Hippocampal formation (tissue), 2 donors: ENCODE results near the gene CD96.
"Not testable (repeated sequence)": the region's sequence is repeated elsewhere in the genome, so short reads cannot be mapped to it uniquely, and the experiment has no call there.

Experiments used
- DNase-seq, 2 donors: peaks; one replicate each; lab custom pipeline; 2025; lab: John Stamatoyannopoulos, UW

Gene CD96, protein sequence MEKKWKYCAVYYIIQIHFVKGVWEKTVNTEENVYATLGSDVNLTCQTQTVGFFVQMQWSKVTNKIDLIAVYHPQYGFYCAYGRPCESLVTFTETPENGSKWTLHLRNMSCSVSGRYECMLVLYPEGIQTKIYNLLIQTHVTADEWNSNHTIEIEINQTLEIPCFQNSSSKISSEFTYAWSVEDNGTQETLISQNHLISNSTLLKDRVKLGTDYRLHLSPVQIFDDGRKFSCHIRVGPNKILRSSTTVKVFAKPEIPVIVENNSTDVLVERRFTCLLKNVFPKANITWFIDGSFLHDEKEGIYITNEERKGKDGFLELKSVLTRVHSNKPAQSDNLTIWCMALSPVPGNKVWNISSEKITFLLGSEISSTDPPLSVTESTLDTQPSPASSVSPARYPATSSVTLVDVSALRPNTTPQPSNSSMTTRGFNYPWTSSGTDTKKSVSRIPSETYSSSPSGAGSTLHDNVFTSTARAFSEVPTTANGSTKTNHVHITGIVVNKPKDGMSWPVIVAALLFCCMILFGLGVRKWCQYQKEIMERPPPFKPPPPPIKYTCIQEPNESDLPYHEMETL

DNA sequence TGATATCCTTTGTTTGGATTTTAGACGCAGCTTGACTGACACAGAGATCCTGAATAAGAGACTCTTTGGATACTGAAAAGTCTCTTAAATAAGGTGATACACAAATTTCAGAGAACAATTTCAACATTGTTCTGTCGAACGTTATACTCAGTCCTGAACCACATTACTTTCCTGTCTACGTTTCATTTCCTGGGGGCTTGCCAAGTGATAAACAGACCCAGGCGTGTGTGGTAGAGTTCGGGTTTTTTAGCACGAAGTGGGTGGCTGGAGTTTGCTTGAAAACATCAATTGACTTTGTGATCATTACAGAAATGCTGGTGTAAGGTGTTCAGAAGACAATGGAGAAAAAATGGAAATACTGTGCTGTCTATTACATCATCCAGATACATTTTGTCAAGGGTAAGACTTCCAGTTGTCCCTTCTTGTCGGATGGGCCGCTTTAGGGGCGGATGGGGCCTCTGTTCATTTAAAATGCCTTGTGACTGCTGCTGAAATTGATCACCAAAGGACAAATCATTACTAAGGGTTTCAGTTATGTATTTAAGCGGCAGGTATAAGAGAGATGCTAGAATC is at the start of gene CD96:
TSS of gene CD96 (plus strand) at position 287 of the 573 bp plus-strand sequence. CDS start at position 339, 52 bp downstream.
- DNase-seq = no peak

DNA sequence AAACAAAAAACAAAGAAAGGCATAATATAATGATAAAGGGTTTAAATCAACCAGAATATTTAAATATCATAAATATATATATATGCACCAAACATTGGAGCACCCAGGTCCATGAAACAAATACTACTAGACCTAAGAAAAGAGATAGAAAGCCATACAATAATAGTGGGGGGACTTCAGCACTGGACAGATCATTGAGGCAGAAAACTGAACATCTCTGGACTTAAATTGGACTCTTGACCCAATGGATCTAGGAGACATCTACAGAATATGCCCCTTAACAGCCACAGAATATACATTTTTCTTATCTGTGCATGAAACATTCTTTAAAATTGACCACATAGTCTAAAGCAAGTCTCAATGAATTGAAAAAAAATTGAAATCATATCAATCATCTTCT is 48.7 kb upstream of the CD96 start:
- DNase-seq = no peak

DNA sequence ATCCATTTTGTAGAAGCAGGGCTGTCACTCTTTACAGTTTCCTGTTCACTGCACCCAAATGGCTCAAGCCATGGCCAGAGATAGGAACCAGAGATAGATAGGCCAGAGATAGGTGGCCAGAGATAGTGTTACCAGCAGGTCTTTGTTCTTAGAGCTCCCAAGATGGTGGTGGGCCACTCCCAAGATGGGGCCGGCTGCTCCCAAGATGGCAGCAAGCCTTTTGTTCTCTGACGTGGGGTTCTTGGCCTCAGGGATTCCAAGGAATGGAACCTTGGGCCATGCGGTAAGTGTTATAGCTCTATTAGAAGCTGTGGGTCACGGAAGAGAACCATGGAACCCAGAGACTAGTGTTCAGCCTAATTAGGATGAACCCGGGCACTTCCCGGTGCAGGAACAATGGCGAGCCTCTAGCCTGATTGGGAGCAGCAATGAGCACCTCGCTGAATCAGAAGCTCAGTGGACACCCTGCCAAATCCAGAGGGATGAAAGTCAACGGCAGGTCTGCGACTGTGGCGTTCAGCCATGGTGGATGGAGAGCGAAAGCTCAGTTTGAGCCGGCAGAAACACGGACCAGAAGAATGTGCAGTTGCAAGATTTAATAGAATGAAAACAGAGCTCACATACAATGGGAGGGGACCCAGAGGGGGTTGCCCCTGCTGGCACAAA is 45.0 kb upstream of the CD96 start:
- no peak for DNase-seq

DNA sequence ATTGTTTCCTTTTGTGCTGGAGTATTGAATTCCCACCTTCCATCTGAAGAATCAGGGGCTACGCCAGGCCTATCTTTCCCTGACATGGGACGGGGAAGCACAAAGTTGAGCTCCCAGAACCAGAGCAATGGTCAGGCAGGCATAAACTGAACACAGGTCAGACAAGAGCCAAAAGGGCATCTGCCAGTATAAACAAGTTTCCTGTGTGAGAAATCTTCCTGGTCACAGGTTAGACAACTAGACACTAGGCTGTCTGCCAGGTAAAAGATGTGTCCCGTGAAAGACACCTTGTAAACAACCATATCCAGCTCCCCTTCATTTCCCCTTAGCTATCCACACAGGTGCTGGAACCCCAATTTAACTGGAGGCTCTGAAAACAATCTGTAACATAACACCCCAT is 44.0 kb upstream of the CD96 start:
- DNase-seq = no peak

DNA sequence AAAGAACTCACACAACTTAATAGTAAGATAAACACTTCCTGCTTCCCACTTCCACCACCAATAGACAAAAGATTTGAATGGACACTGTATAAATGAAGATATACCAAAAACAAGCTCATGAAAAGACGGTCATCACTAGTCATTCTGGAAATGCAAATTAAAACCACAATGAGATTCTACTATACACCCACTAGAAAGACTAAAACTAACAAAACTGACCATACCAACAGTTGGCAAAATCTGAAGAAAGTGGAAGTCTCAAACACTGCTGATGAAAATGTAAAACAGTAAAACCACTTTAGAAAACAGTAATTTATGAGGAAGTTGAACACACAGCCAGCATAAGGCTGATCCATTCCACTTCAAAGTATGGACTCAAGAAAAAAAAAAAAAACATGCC is 35.6 kb upstream of the CD96 start:
- DNase-seq = no peak

DNA sequence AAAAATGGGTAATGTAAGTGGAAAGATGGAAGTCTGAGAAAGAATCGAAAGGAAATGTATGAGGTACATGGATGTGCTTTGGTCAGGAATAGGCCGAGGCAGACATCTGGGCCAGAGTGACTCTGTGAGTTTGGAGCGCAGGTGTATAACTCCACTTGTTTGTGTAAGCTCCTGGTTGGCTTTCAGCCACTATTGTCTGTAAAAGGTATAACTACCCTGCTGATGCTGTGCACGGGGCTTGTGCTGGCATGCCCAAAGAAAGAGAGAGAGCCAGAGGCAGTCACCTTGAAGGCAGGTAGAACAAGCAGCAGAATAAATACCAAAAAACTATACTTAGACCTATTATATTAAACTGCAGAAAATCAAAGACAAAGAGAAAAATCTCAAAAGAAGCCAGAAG is 32.7 kb upstream of the CD96 start:
- no peak for DNase-seq

DNA sequence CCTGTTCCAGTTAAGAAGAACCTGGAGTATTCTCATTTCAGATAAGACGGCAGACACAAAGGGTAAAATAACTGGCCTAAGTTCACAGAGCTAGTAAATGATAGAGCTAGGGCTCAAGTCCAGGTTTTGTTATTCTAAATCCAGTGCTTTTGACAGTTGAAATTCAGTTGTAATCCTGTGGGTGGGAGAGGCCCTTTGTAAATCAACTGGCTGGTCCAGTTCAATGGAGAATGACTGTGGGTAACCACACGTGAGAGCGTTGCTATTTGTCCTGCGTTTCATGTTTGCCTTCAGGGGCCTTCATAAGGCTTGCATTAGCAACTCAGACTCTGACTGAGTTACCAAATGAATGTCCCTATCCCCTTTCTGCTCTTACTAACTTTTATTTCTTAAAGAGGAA is 24.2 kb upstream of the CD96 start:
- no peak for DNase-seq

DNA sequence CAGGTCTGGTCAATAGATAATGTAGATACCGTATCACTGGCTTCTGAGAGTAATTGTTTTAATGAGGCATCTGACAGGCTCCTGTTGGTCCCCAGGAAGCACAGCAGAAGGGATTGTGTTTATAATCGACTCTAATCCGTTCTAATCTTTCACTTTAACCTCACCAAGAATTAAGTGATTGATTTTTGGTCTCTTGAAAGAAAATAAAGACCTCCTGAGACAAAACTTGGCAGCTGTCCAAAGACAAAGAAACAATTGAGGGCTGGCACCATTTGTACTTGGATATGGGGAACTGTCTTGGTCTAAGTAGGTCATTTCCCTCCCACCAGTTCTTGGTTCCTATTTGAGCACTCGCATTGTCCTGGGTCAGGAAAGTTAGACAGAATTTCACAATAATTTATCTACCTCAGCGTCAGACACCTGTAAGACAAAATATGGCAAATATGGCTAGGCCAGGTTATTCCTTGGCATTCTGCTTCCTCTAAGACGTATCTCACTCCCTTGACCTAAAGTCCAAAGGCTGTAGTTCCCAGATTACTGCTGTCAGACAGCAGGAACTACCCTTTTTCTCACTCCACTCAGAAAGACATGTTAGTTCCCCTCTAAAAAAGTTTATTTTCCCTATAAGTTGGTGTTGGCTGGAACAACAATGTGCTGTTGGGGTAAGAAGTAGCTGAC is 22.7 kb upstream of the CD96 start:
- DNase-seq = no peak

DNA sequence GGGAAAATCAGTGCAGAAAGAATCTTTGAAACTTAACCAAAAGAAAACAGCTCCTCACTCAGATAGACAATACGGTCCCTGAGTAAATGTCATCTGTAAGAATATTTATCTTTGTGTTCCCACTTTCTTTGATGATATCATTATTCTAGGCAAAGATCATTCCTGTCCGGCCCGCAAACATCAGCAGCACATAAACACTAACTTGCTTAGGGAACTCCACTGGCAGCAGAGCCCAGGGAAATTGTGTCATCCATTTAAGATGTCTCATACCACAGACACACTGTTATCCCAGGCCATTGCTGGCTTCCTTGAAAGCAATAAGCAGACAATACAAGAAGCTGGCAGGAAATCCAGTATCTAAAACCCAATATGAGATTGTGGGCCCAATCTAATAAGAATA is 20.1 kb upstream of the CD96 start:
- no peak for DNase-seq

DNA sequence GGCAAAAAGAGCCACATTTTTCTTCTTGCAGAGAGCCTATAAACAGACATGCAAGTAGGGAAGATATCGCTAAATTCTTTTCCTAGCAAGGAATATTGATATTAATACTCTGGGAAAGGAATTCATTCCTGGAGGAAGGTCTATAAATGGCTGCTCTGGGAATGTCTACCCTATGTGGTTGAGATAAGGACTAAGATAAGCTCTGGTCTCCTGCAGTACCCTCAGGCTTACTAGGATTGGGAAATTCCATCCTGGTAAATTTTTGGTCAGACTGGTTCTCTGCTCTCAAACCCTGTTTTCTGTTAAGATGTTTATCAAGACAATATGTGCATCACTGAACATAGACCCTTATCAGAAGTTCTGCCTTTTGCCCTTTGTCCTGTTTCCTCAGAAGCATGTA is 17.5 kb upstream of the CD96 start:
- DNase-seq = not testable (repeated sequence)

DNA sequence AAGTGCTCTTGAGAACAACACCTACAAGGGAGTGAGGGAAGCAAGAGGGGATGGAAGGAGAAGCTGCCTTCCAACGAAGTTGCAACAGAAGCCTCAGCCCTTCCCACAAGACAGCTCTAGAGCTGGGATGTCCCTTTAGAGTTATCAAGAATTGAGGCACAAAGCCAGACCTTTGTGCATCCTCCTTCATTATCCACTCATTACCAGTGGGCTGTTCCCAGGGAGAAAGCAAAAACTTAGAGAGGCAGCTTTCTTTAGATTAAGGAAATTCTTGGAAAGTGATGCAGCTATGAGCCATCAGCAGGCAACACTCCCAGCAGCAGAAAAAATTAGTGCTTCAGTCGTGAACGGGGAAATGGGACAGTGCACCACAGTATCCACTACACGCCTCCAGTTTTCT is 10.6 kb upstream of the CD96 start:
- DNase-seq = no peak

DNA sequence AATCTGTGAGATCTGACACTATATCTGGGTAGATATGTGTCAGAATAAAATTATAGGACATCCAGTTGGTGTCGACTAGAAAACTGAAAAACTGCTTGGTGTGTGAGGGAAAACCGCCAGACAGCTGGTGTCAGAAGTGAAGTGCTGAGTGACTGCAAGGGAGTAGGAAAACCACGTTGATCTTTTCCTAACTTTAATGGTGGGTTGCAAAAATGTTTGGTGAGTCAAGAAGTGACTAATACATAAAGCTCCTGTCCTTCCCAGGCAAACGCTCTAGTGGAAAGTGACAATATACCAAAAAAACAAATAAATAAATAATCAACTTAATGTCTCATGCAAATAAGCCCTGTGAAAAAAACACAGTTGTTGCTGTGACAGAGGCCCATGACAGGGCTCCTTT is 7.3 kb upstream of the CD96 start:
- DNase-seq = no peak

DNA sequence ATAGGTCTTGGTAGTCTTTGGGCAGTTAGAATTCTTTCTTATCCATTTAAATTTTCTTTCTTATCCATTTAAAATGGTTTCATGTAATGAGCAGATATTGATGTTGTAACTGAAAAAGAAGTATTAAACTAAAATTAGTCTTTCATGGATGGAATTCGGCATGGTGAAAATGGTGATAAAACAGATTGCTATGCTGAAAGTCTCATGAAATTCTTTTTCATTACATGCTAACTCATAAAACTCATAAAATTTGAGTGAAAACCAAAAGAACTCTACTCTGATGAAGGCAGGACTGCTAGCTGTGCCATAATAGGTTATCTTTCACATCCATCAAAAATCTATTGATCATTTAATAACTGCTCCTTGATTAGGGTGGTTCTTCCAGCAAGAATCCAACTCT is 3.9 kb upstream of the CD96 start:
- DNase-seq = no peak

DNA sequence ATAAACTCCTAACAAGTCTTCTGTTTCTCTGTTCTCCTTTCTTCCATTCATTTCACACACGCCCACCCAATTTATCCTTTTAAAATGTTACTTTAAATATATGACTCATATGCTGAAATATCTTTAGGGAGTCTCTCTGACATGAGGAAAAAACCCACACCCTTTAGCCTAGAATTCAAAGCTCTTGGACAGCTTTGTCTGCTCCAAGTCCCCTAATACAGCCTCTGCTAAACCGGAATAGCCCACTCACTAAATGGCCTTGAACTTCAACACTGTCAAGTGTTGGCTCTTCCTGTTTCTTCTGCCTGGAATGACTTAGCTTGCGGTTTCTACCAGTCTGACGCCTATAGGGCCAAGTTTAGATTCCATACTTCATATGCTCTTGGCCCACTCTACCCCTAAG is 3.3 kb upstream of the CD96 start:
- no peak for DNase-seq

DNA sequence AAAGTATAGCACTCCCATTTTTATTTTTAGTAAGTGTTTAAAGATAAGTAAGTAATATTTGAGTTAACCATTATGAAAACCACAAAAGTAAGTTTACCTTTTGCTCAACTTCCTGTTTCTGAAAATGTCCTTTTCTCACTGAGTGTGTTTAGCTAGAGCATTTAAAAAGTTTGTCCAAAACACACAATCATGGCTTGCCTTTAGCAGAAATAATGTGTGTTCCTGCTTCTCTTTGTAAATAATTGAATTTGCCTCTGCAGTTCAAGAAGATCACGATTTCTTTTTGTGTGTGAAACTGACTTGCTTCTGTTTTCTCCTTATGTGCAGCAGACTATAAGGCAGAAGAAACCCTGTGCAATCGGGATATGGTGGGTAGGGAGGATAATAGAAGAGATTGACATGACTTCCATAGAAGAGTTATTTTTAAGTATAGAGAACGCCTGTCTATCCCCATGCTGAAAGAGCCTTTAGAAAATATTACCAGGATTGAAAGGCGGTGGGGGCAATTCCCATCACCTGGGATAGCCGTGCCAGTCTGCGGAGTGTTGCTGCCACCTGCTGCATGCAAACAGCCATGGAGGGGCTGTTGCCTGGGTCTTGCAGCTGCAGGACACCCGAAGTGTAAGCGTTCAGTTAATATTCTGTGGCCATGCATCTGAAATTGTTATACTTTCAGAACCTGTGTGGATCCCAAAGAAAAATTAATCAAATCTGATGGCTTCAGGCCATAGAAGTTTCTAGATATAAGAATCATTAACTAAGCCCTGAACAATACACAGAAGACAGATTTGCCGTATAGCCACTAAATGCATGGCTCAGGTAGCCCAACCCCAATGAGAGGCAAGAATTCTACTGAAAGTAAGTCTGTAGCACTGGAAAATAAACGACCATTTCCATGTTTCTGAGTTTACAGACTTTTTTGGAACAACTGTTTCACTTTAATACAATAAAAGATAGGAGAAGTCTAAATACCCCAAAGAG is 2.4 kb upstream of the CD96 start:
- DNase-seq = peak; percentile 14 to 19

DNA sequence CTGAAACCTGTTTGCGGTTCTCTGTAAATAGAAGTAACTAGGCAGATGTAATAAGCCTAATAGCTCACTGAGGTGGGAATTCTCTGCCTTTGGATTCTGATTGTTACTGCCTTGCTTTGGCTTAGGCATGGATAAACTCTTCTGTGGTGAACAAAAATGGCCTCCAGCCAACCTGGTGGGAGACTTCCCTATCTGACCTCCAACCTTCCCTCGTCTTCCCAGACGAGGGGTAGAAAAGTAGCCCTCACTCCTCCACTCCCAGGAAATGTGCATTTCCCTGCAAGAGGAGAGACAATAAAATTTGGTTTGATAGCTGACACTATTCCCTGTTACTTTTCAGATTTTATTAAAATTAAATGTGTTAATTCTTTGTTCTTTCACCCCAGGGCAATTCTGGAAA is 606 bp upstream of the CD96 start:
- DNase-seq = no peak

DNA sequence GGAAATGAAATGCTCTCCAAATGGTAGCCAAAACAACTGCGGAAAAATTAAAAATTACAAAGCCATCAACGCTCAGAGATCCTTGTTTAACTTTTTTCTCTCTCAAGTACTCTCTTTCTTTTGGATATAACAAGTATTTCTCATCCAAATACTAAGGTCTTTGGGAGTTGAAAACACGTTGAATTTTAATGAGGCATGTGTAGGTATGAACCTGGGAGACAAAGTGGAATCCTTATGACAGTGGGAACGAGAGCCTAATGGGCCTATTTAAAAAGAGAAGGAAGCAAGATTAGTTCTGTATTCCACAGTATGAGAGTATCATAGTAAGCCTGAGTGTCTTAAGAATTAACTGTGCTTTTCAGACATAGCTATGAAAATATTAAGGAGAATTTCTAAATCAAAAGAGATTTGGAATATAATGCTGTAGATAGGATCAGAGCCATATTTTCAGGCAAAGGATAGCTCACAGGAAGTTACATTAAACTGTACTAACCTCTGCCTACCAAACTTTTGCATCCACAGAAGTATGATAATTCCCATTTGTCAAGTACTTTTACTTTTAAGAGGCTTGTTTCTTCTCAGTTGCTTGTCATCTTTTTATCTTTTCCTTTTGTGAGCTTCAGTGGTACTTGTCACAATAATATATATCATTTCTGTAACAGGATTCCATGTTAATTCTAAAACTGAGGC is 759 bp downstream of the CD96 start:
- DNase-seq = no peak

DNA sequence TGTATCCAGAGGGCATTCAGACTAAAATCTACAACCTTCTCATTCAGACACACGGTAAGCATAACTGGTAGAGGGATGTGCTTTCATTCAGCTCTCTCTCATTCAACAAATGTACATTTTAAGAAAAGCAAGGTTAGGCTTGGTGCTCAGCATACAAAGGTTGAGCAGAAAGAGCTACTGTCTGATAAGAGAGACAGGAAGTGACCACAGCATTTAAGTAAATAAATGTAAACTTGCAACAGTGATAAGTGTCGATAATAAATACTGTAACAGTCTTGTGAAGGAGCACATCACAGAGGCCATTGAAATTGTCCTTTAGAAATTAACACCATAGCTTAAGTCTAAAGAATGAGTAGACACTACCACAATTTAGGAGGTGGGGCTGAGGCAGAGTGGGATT is 3.4 kb downstream of the CD96 start:
- no peak for DNase-seq

DNA sequence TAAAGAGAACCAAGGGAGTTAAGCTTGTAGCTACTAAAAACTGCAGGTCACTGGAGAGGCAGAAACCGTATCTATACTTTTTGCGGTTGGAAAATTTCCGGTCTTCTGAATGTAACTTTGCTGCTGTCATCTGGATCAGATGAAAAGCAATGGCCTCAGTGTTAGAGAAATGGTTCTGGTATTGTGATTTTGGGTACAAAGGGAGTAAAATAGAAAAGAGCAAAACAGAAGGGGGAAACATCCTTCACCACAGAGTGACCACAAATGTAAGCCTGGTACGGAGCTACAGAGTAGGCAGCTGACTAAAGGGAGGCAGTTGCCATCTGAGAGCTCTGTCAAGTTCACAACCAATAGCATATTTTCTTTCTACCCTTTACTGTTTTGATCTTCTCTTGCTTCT is 5.6 kb downstream of the CD96 start:
- DNase-seq = no peak

DNA sequence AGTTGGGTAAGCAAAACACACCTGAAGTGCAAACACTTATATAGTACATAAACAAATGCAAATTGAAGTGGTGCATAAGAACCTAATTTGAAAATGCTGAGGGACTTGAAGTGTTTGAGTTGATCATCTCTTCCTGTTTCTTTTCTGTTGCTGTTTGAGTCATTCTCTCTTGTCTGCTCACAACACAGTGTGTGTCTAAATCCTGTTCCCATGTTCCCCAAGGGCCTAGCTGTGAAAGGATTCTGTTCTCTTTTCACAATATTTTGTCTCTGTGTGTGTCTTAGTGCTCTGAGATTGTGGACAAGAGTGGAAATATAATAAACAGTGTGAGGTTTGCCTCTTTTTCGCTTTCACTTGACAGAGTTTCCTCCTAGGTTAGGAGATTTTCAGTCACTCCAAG is 6.1 kb downstream of the CD96 start:
- DNase-seq = no peak

DNA sequence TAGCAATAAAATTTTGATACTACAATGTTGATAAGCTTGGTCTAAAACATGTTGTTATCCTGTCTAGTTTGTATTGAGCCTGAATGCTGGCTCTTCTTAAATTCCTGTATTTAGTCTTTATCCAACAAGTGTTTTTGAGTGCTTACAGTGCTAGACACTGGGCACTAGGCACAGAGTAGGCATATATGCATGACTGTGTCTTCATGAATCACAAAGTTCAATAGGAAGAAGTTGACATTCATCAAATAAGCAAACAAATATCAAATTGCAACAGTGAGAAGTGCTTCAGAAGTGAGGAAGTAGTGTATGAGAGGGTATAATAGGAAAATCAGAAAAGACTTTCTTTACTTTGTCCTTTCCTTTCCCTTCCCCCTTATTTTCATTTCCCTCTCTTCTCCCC is 6.8 kb downstream of the CD96 start:
- DNase-seq = no peak
